ENCODE results near the gene PRDM16.

DNA sequence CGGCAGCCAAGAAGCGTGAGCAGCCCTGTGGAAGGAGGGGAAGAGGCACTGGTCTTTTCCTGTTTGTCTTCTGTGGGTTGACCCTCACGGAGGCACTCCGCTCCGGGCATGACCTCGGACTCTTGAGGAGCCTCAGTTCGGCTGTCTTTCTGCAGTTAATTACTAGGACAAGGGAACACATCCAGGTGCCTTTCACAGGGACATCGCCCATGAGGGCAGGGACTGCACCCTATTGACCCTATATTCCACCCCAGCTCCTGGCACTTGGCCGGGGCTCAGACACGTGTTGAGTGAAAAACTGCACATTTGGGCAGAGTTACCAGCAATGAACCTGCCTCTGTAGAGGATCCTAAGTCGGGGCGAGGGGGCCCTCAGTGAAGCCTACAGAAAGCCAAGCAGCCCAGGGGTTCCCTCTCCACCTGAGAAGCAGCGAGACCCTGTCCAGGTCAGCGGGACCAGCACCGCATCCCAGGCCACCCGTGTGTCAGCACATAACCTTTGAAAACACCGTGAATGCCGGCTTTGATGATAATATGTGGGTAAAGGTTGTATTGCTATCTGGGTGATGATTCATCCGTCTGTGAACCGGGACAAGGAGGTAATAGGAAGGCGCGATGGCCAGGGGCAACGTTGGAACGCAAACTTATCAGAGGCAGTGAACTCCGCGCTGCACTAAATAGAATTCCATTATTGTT is 224.0 kb downstream of the PRDM16 start:
- TF ChIP-seq, protein P1, sequence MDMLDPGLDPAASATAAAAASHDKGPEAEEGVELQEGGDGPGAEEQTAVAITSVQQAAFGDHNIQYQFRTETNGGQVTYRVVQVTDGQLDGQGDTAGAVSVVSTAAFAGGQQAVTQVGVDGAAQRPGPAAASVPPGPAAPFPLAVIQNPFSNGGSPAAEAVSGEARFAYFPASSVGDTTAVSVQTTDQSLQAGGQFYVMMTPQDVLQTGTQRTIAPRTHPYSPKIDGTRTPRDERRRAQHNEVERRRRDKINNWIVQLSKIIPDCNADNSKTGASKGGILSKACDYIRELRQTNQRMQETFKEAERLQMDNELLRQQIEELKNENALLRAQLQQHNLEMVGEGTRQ (IDR thresholded peaks at IDR 0.05; ENCODE audit: borderline replicate concordance, low read depth, low read length): no peak
- TF ChIP-seq EP300 (IDR thresholded peaks at IDR 0.05; ENCODE audit: borderline replicate concordance in 1 of 2, low read depth in 1 of 2, low read length in 1 of 2) (no peak), TAF1 (IDR thresholded peaks at IDR 0.05; ENCODE audit: borderline replicate concordance, low read depth, low read length) (no peak), TCF12 (IDR thresholded peaks at IDR 0.05) (no peak), NFIC (IDR thresholded peaks at IDR 0.05; ENCODE audit: borderline replicate concordance) (no peak), RAD21 (IDR thresholded peaks at IDR 0.05; ENCODE audit: low read length) (no peak), YY1 (IDR thresholded peaks at IDR 0.05; ENCODE audit: low read depth) (no peak)
- TF ChIP-seq, protein P2, sequence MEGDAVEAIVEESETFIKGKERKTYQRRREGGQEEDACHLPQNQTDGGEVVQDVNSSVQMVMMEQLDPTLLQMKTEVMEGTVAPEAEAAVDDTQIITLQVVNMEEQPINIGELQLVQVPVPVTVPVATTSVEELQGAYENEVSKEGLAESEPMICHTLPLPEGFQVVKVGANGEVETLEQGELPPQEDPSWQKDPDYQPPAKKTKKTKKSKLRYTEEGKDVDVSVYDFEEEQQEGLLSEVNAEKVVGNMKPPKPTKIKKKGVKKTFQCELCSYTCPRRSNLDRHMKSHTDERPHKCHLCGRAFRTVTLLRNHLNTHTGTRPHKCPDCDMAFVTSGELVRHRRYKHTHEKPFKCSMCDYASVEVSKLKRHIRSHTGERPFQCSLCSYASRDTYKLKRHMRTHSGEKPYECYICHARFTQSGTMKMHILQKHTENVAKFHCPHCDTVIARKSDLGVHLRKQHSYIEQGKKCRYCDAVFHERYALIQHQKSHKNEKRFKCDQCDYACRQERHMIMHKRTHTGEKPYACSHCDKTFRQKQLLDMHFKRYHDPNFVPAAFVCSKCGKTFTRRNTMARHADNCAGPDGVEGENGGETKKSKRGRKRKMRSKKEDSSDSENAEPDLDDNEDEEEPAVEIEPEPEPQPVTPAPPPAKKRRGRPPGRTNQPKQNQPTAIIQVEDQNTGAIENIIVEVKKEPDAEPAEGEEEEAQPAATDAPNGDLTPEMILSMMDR (IDR thresholded peaks at IDR 0.05): no peak
- TF ChIP-seq, protein P3, sequence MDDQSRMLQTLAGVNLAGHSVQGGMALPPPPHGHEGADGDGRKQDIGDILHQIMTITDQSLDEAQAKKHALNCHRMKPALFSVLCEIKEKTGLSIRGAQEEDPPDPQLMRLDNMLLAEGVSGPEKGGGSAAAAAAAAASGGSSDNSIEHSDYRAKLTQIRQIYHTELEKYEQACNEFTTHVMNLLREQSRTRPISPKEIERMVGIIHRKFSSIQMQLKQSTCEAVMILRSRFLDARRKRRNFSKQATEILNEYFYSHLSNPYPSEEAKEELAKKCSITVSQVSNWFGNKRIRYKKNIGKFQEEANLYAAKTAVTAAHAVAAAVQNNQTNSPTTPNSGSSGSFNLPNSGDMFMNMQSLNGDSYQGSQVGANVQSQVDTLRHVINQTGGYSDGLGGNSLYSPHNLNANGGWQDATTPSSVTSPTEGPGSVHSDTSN (IDR thresholded peaks at IDR 0.05): no peak
- TF ChIP-seq, protein P4, sequence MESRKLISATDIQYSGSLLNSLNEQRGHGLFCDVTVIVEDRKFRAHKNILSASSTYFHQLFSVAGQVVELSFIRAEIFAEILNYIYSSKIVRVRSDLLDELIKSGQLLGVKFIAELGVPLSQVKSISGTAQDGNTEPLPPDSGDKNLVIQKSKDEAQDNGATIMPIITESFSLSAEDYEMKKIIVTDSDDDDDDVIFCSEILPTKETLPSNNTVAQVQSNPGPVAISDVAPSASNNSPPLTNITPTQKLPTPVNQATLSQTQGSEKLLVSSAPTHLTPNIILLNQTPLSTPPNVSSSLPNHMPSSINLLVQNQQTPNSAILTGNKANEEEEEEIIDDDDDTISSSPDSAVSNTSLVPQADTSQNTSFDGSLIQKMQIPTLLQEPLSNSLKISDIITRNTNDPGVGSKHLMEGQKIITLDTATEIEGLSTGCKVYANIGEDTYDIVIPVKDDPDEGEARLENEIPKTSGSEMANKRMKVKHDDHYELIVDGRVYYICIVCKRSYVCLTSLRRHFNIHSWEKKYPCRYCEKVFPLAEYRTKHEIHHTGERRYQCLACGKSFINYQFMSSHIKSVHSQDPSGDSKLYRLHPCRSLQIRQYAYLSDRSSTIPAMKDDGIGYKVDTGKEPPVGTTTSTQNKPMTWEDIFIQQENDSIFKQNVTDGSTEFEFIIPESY (IDR thresholded peaks at IDR 0.05; ENCODE audit: borderline replicate concordance, low read depth): no peak

All from SK-N-SH (cell line).